PC-9 (cell line): ENCODE results near the gene HBB. TPM values are rescaled to one million over a fixed set of nuclear protein-coding genes. Genes with fewer than 3 reads are reported as not detected.

Source experiments
- BruUV-seq: library from RNA; stranded (reverse); fragments of 400-500 nt; replicated peaks from 2 replicates; lab custom pipeline; 2021; lab: Mats Ljungman, UMichigan
- CTCF ChIA-PET: fragments of 300-600 bp; sonication (Branson Sonifier 250); formaldehyde crosslinking; loops from one replicate; lab custom pipeline; 2022; ENCODE audit warnings: antibody characterized with exemption; lab: Charles Lee
- POLR2A ChIA-PET: fragments of 300-600 bp; sonication (Branson Sonifier 250); formaldehyde crosslinking; loops from one replicate; lab custom pipeline; 2022; ENCODE audit warnings: antibody characterized with exemption; ENCODE audit not compliant: unreplicated experiment; lab: Charles Lee
- DNase-seq, 2 experiments: peaks; one replicate each; pipeline versions ENCODE4 v3.0.0 to v3.0.0-alpha.2; 2015 to 2022; ENCODE audit warnings: mixed read lengths in 1 of 2
- H2AFZ ChIP-seq: fragments of 200-600 bp; sonication (generic); 2 replicates; pipeline ENCODE4 v1.8.1; 2017; ENCODE audit warnings: antibody characterized with exemption
- H3F3A ChIP-seq: fragments of 200-600 bp; sonication (generic); 2 replicates; pipeline ENCODE4 v1.8.1; 2017; ENCODE audit warnings: antibody characterized with exemption, mild to moderate bottlenecking, low read depth; ENCODE audit not compliant: insufficient read depth
- H3K27ac ChIP-seq: fragments of 200-600 bp; sonication (generic); 2 replicates; pipeline ENCODE4 v1.6.1; 2016; ENCODE audit warnings: mixed run types
- H3K27me3 ChIP-seq: fragments of 200-600 bp; sonication (generic); 2 replicates; pipeline ENCODE4 v1.6.1; 2016; ENCODE audit warnings: low read depth, mixed run types; ENCODE audit not compliant: insufficient read depth
- H3K36me3 ChIP-seq: fragments of 200-600 bp; sonication (generic); 2 replicates; pipeline ENCODE4 v1.6.1; 2016; ENCODE audit warnings: low read depth, mixed run types
- H3K4me1 ChIP-seq: fragments of 200-600 bp; sonication (generic); replicated peaks from 2 replicates; pipeline ENCODE4 v1.6.1; 2016; ENCODE audit warnings: mixed run types; ENCODE audit not compliant: insufficient read depth
- H3K4me2 ChIP-seq: fragments of 200-600 bp; sonication (generic); 2 replicates; pipeline ENCODE4 v1.6.1; 2017; ENCODE audit warnings: mixed run types
- H3K4me3 ChIP-seq: fragments of 200-600 bp; sonication (generic); 2 replicates; pipeline ENCODE4 v1.6.1; 2016; ENCODE audit warnings: mixed run types
- H3K79me2 ChIP-seq: fragments of 200-600 bp; sonication (generic); 2 replicates; pipeline ENCODE4 v1.6.1; 2017; ENCODE audit warnings: low read depth, mixed run types
- H3K9me2 ChIP-seq: fragments of 200-600 bp; sonication (generic); 2 replicates; pipeline ENCODE4 v1.8.1; 2017; ENCODE audit warnings: mild to moderate bottlenecking; ENCODE audit not compliant: insufficient read depth
- H3K9me3 ChIP-seq: fragments of 200-600 bp; sonication (generic); 2 replicates; pipeline ENCODE4 v1.8.1; 2016; ENCODE audit warnings: low read depth; ENCODE audit not compliant: insufficient read depth
- H4K20me1 ChIP-seq: fragments of 200-600 bp; sonication (generic); 2 replicates; pipeline ENCODE4 v1.8.1; 2017; ENCODE audit not compliant: insufficient read depth
- CTCF ChIP-seq: fragments of 200-600 bp; sonication (generic); conservative IDR thresholded peaks from 2 replicates; pipeline ENCODE4 v1.6.1; 2017; ENCODE audit warnings: mixed run types, antibody characterized with exemption, mild to moderate bottlenecking, moderate library complexity
- EZH2 ChIP-seq: fragments of 200-600 bp; sonication (generic); IDR thresholded peaks from 2 replicates; pipeline ENCODE4 v1.8.0; 2017; ENCODE audit warnings: antibody characterized with exemption, low read depth
- intact Hi-C: fragments of 100-400 bp; cut with micrococcal nuclease; formaldehyde crosslinking; loops from one replicate; pipeline ENCODE4 v1.10.0; 2022; ENCODE audit not compliant: unreplicated experiment
- total RNA-seq: library from RNA; stranded (reverse); gene quantifications from 2 replicates; pipeline ENCODE4 v1.2.3, GENCODE V29; 2021

HBB gene
- total RNA-seq, 1 experiment from 2014 or later, result not detected

GRCh38 chr11:5196067-5196466, 30.8 kb downstream of the HBB start:
- Histone ChIP-seq H2AFZ (no peak overlapping the region), H3K79me2 (no peaks in the 10 kb centered on the region), H3K27ac (no peak overlapping the region), H3K4me1 (no peaks in the 10 kb centered on the region), H3K9me3 (no peaks in the 10 kb centered on the region), H3K9me2 (no peaks in the 10 kb centered on the region), H3F3A (no peaks in the 10 kb centered on the region), H3K4me2 (no peak overlapping the region), H3K27me3 (no peaks in the 10 kb centered on the region), H3K4me3 (no peak overlapping the region), H3K36me3 (no peaks in the 10 kb centered on the region), H4K20me1 (no peaks in the 10 kb centered on the region)
- no peak for DNase-seq
- intact Hi-C loops, result no loop called here
- CTCF ChIA-PET, result no interaction called here
- no peak for TF ChIP-seq CTCF
- TF ChIP-seq EZH2, result no peak
- POLR2A ChIA-PET, result no interaction called here
- BruUV-seq, result no TSS peak

GRCh38 chr11:5192738-5193137, 34.1 kb downstream of the HBB start:
- Histone ChIP-seq H3K36me3 (no peaks in the 10 kb centered on the region), H3K4me3 (no peak overlapping the region), H3K9me2 (no peaks in the 10 kb centered on the region), H3K4me2 (no peak overlapping the region), H3F3A (no peaks in the 10 kb centered on the region), H3K27me3 (no peaks in the 10 kb centered on the region), H3K4me1 (no peaks in the 10 kb centered on the region), H3K9me3 (no peaks in the 10 kb centered on the region), H3K27ac (no peak overlapping the region), H4K20me1 (no peaks in the 10 kb centered on the region), H2AFZ (no peak overlapping the region), H3K79me2 (no peaks in the 10 kb centered on the region)
- CTCF ChIA-PET, result no interaction called here
- TF ChIP-seq EZH2 (no peak), CTCF (no peak)
- intact Hi-C loops, result no loop called here
- no TSS peak for BruUV-seq
- no peak for DNase-seq
- POLR2A ChIA-PET, result no interaction called here

GRCh38 chr11:5188201-5188600, 38.7 kb downstream of the HBB start:
- no peak overlapping the region for H3K27ac ChIP-seq
- ChIA-PET POLR2A (no interaction called here), CTCF (no interaction called here)
- no peaks in the 10 kb centered on the region for H3K9me2 ChIP-seq
- H3K79me2 ChIP-seq, result no peaks in the 10 kb centered on the region
- no peaks in the 10 kb centered on the region for H3K4me1 ChIP-seq
- TF ChIP-seq CTCF, result no peak
- TF ChIP-seq EZH2, result no peak
- DNase-seq, result no peak
- H4K20me1 ChIP-seq, result no peaks in the 10 kb centered on the region
- BruUV-seq, result no TSS peak
- no peaks in the 10 kb centered on the region for H3K9me3 ChIP-seq
- H3K4me3 ChIP-seq, result no peak overlapping the region
- H3K27me3 ChIP-seq, result no peaks in the 10 kb centered on the region
- no peaks in the 10 kb centered on the region for H3F3A ChIP-seq
- no peak overlapping the region for H2AFZ ChIP-seq
- no peaks in the 10 kb centered on the region for H3K36me3 ChIP-seq
- H3K4me2 ChIP-seq, result no peak overlapping the region
- intact Hi-C loops, result no loop called here
